SK-N-SH (cell line): Measurements from ENCODE around the gene OLFML1. TPM values are rescaled to one million over a fixed set of nuclear protein-coding genes. Genes with fewer than 3 reads are reported as not detected.

Experiments used
- CTCF ChIA-PET: fragments of 300-600, 350-600 bp; formaldehyde crosslinking; extraction: SDS; loops from one replicate; lab custom pipeline; 2021; lab: Yijun Ruan, JAX
- POLR2A ChIA-PET: fragments of 350-600 bp; sonication (Branson Sonifier 250); formaldehyde crosslinking; extraction: SDS; loops from one replicate; lab custom pipeline; 2020; ENCODE audit warnings: antibody characterized with exemption, inconsistent platforms; lab: Yijun Ruan, JAX
- DNase-seq: peaks from one replicate; pipeline ENCODE4 v3.0.0; 2012
- H2AFZ ChIP-seq: fragments of 200-600 bp; sonication (generic); 2 replicates; pipeline ENCODE4 v1.8.1; 2016; ENCODE audit warnings: antibody characterized with exemption, mild to moderate bottlenecking, low read depth
- H3F3A ChIP-seq: fragments of 200-600 bp; sonication (generic); replicated peaks from 2 replicates; pipeline ENCODE3; 2016; ENCODE audit warnings: antibody characterized with exemption, mild to moderate bottlenecking; ENCODE audit not compliant: insufficient read depth
- H3K27ac ChIP-seq, 2 experiments: fragments of 200-500 bp in 1 of 2; fragments of 200-600 bp in 1 of 2; sonication (Bioruptor generic) in 1 of 2; sonication (generic), shearing (Covaris generic) in 1 of 2; 2 replicates each; pipeline versions ENCODE4 v1.5.1 to v1.6.1; 2014 to 2016; ENCODE audit warnings: low read depth in 2 of 2, inconsistent platforms in 1 of 2, low read length in 1 of 2, mild to moderate bottlenecking in 1 of 2, mixed read lengths in 1 of 2
- H3K27me3 ChIP-seq: fragments of 200-600 bp; sonication (generic), shearing (Covaris generic); 2 replicates; pipeline ENCODE4 v1.6.1; 2016; ENCODE audit warnings: mixed run types; ENCODE audit not compliant: insufficient read depth
- H3K36me3 ChIP-seq, 2 experiments: fragments of 200-500 bp in 1 of 2; fragments of 200-600 bp in 1 of 2; sonication (Bioruptor generic) in 1 of 2; sonication (generic) in 1 of 2; replicated peaks in 1 of 2; 2 replicates each; pipeline versions ENCODE3 to v1.5.1; 2014 to 2016; ENCODE audit warnings: low read length in 1 of 2, mild to moderate bottlenecking in 1 of 2; ENCODE audit not compliant: insufficient read depth in 2 of 2, control insufficient read depth in 1 of 2
- H3K4me1 ChIP-seq, 2 experiments: fragments of 200-500 bp in 1 of 2; fragments of 200-600 bp in 1 of 2; sonication (Bioruptor generic) in 1 of 2; sonication (generic), shearing (Covaris generic) in 1 of 2; 2 replicates each; pipeline versions ENCODE4 v1.5.1 to v1.6.1; 2014 to 2016; ENCODE audit warnings: low read depth in 1 of 2, low read length in 1 of 2, mixed run types in 1 of 2; ENCODE audit not compliant: insufficient read depth in 2 of 2, control insufficient read depth in 1 of 2
- H3K4me2 ChIP-seq: fragments of 200-600 bp; sonication (generic), shearing (Covaris generic); 2 replicates; pipeline ENCODE4 v1.6.1; 2017; ENCODE audit warnings: mixed run types
- H3K4me3 ChIP-seq, 2 experiments: fragments of 200-500 bp in 1 of 2; fragments of 200-600 bp in 1 of 2; sonication (Bioruptor generic) in 1 of 2; sonication (generic), shearing (Covaris generic) in 1 of 2; 2 replicates each; pipeline versions ENCODE4 v1.5.1 to v1.8.1; 2014 to 2016; ENCODE audit warnings: low read depth in 2 of 2, inconsistent platforms in 1 of 2, low read length in 1 of 2, mild to moderate bottlenecking in 1 of 2, mixed read lengths in 1 of 2, moderate library complexity in 1 of 2
- H3K79me2 ChIP-seq: fragments of 200-600 bp; sonication (generic); 2 replicates; pipeline ENCODE4 v1.8.1; 2017; ENCODE audit warnings: mild to moderate bottlenecking; ENCODE audit not compliant: insufficient read depth
- H3K9ac ChIP-seq: fragments of 200-600 bp; sonication (generic); 2 replicates; pipeline ENCODE4 v1.6.1; 2017; ENCODE audit warnings: mixed run types
- H3K9me2 ChIP-seq: fragments of 200-600 bp; sonication (generic); 2 replicates; pipeline ENCODE4 v1.6.1; 2017; ENCODE audit warnings: mixed run types
- H3K9me3 ChIP-seq: fragments of 200-600 bp; sonication (generic); 2 replicates; pipeline ENCODE4 v1.6.1; 2017; ENCODE audit warnings: mixed run types, mild to moderate bottlenecking, moderate library complexity
- H4K20me1 ChIP-seq: fragments of 200-600 bp; sonication (generic); 2 replicates; pipeline ENCODE4 v1.6.1; 2017; ENCODE audit warnings: mild to moderate bottlenecking, mixed run types; ENCODE audit not compliant: insufficient read depth
- GABPA ChIP-seq: IDR thresholded peaks from 2 replicates; pipeline ENCODE4 v1.4.0; 2012; ENCODE audit warnings: low read depth, mild to moderate bottlenecking
- GATA2 ChIP-seq: sonication (generic); formaldehyde crosslinking; IDR thresholded peaks from 2 replicates; pipeline ENCODE4 v1.5.0; 2020; ENCODE audit warnings: mild to moderate bottlenecking, missing genetic modification reagents
- PBX3 ChIP-seq: IDR thresholded peaks from 2 replicates; pipeline ENCODE4; 2012
- POLR2AphosphoS5 ChIP-seq: IDR thresholded peaks from 2 replicates; pipeline ENCODE4 v1.6.1; 2012; ENCODE audit warnings: low read depth, low read length
- RAD21 ChIP-seq: IDR thresholded peaks from 2 replicates; pipeline ENCODE4 v1.6.1; 2012; ENCODE audit warnings: mild to moderate bottlenecking, low read length
- REST ChIP-seq: IDR thresholded peaks from 2 replicates; pipeline ENCODE4 v1.6.1; 2012; ENCODE audit warnings: mild to moderate bottlenecking, low read depth, low read length, moderate library complexity
- SIN3A ChIP-seq: IDR thresholded peaks from 2 replicates; pipeline ENCODE4 v1.6.1; 2012; ENCODE audit warnings: low read depth, mild to moderate bottlenecking, low read length, moderate library complexity, borderline replicate concordance
- TEAD4 ChIP-seq: IDR thresholded peaks from 2 replicates; pipeline ENCODE4 v1.4.0; 2012; ENCODE audit warnings: mild to moderate bottlenecking, borderline replicate concordance; ENCODE audit not compliant: insufficient read depth
- YY1 ChIP-seq: IDR thresholded peaks from 2 replicates; pipeline ENCODE4 v1.4.0; 2012; ENCODE audit warnings: low read depth, mild to moderate bottlenecking
- WGBS: methylation state at CpG from one replicate; pipeline ENCODE4 v1.1.6; 2017; ENCODE audit warnings: low lambda C conversion rate; 5-methylcytosine and 5-hydroxymethylcytosine counted together
- polyA plus RNA-seq, 3 experiments: library from polyadenylated mRNA; depleted of rRNA; stranded (reverse); fragments of >200 nt; gene quantifications; 2 replicates each; pipeline ENCODE4 v1.2.3, GENCODE V29; 2012
- TF ChIP-seq, protein P1 (sequence below): IDR thresholded peaks from 2 replicates; pipeline ENCODE4 v1.4.0; 2012; ENCODE audit warnings: low read depth
- TF ChIP-seq, protein P2 (sequence below): IDR thresholded peaks from 2 replicates; pipeline ENCODE4 v1.4.0; 2012; ENCODE audit warnings: low read depth, borderline replicate concordance

OLFML1 gene
- polyA plus RNA-seq, 1 of the 3 experiments (the other 2 are of a cell fraction): not detected

- CTCF ChIA-PET: interaction anchor here (0.9 kb wide), 2 partner anchors 19 to 166 kb away, joined by 3 read pairs; no protein-coding TSS in a partner anchor
- 0% methylated on average over 1 of the region's 1 CpG for WGBS
These were observed 5.2 kb downstream of the OLFML1 start for GRCh38 chr11:7490535-7490934.

More at GRCh38 chr11:7490535-7490934, 5.2 kb downstream of the OLFML1 start:
- Histone ChIP-seq H2AFZ (no peak overlapping the region), H3K36me3 (no peaks in the 10 kb centered on the region), H4K20me1 (no peaks in the 10 kb centered on the region), H3K4me1 (no peaks in the 10 kb centered on the region; a peak in 1 of 4 replicates), H3K27ac (no peak overlapping the region), H3K9me2 (no peaks in the 10 kb centered on the region), H3K27me3 (no peaks in the 10 kb centered on the region), H3K4me3 (no peak overlapping the region), H3F3A (no peaks in the 10 kb centered on the region), H3K9ac (no peak overlapping the region), H3K4me2 (no peak overlapping the region), H3K79me2 (no peaks in the 10 kb centered on the region), H3K9me3 (no peaks in the 10 kb centered on the region)
- no peak for DNase-seq
- no peak for TF ChIP-seq POLR2AphosphoS5
- no peak for TF ChIP-seq YY1
- no peak for TF ChIP-seq GATA2
- TF ChIP-seq, protein P1, sequence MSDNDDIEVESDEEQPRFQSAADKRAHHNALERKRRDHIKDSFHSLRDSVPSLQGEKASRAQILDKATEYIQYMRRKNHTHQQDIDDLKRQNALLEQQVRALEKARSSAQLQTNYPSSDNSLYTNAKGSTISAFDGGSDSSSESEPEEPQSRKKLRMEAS: no peak
- TF ChIP-seq, protein P2, sequence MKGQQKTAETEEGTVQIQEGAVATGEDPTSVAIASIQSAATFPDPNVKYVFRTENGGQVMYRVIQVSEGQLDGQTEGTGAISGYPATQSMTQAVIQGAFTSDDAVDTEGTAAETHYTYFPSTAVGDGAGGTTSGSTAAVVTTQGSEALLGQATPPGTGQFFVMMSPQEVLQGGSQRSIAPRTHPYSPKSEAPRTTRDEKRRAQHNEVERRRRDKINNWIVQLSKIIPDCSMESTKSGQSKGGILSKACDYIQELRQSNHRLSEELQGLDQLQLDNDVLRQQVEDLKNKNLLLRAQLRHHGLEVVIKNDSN: no peak
- TF ChIP-seq GABPA: no peak
- TF ChIP-seq PBX3: no peak
- no peak for TF ChIP-seq TEAD4
- no peak for TF ChIP-seq REST
- no peak for TF ChIP-seq RAD21
- no peak for TF ChIP-seq SIN3A
- POLR2A ChIA-PET: no interaction called here
